HG03520 (cell line): Measurements from ENCODE around the gene CPEB3.
"Not testable (repeated sequence)": the region's sequence is repeated elsewhere in the genome, so short reads cannot be mapped to it uniquely, and the experiment has no call there.

ENCODE experiments used
- ATAC-seq: cut with Tn5 transposase; IDR thresholded peaks from one replicate; pipeline ENCODE4 v1.9.1; 2021; ENCODE audit warnings: mild to moderate bottlenecking, moderate library complexity; ENCODE audit not compliant: unreplicated experiment

Gene CPEB3

GRCh38 chr10:92216608-92217007 lies 74.3 kb downstream of the CPEB3 start:
- not testable (repeated sequence) for ATAC-seq

GRCh38 chr10:92215222-92215621 lies 75.7 kb downstream of the CPEB3 start:
- ATAC-seq: not testable (repeated sequence)

GRCh38 chr10:92213049-92213448 lies 77.8 kb downstream of the CPEB3 start:
- no peak for ATAC-seq

GRCh38 chr10:92208736-92209135 lies 82.1 kb downstream of the CPEB3 start:
- no peak for ATAC-seq

GRCh38 chr10:92208157-92208720 lies 82.6 kb downstream of the CPEB3 start:
- no peak for ATAC-seq

- ATAC-seq: no peak
These were observed 83.8 kb downstream of the CPEB3 start for GRCh38 chr10:92207061-92207460.

GRCh38 chr10:92203919-92204623 lies 86.8 kb downstream of the CPEB3 start:
- ATAC-seq: no peak

- no peak for ATAC-seq
These were observed 88.3 kb downstream of the CPEB3 start for GRCh38 chr10:92202536-92202935.

GRCh38 chr10:92200564-92200963 lies 90.3 kb downstream of the CPEB3 start:
- no peak for ATAC-seq

- no peak for ATAC-seq
These were observed 103.8 kb downstream of the CPEB3 start for GRCh38 chr10:92187101-92187500.

- ATAC-seq: no peak
These were observed 105.9 kb downstream of the CPEB3 start for GRCh38 chr10:92184977-92185376.

- ATAC-seq: no peak
These were observed 107.7 kb downstream of the CPEB3 start for GRCh38 chr10:92183199-92183598.

- ATAC-seq: no peak
These were observed 109.3 kb downstream of the CPEB3 start for GRCh38 chr10:92181575-92181974.

- ATAC-seq: no peak
These were observed 110.5 kb downstream of the CPEB3 start for GRCh38 chr10:92180399-92180798.

- ATAC-seq: no peak
These were observed 113.3 kb downstream of the CPEB3 start for GRCh38 chr10:92177546-92177945.

- no peak for ATAC-seq
These were observed 115.7 kb downstream of the CPEB3 start for GRCh38 chr10:92175164-92175563.

GRCh38 chr10:92173996-92174395 lies 116.9 kb downstream of the CPEB3 start:
- ATAC-seq: no peak

- ATAC-seq: no peak
These were observed 126.7 kb downstream of the CPEB3 start for GRCh38 chr10:92164036-92164696.

GRCh38 chr10:92162541-92162940 lies 128.3 kb downstream of the CPEB3 start:
- ATAC-seq: no peak

GRCh38 chr10:92156874-92157773 lies 133.8 kb downstream of the CPEB3 start:
- ATAC-seq: no peak

- no peak for ATAC-seq
These were observed 140.1 kb downstream of the CPEB3 start for GRCh38 chr10:92150823-92151222.
